HG03565 (cell line): Measurements from ENCODE around the gene FTO.

Source experiments
- ATAC-seq: cut with Tn5 transposase; IDR thresholded peaks from one replicate; pipeline ENCODE4 v1.9.1; 2021; ENCODE audit warnings: mild to moderate bottlenecking, moderate library complexity; ENCODE audit not compliant: unreplicated experiment

Gene FTO

GRCh38 chr16:54142787-54143186, 438.8 kb downstream of the FTO start:
- no peak for ATAC-seq

GRCh38 chr16:54143410-54143809, 439.5 kb downstream of the FTO start:
- ATAC-seq = no peak

GRCh38 chr16:54143934-54144571, 440.1 kb downstream of the FTO start:
- ATAC-seq = no peak

DNA sequence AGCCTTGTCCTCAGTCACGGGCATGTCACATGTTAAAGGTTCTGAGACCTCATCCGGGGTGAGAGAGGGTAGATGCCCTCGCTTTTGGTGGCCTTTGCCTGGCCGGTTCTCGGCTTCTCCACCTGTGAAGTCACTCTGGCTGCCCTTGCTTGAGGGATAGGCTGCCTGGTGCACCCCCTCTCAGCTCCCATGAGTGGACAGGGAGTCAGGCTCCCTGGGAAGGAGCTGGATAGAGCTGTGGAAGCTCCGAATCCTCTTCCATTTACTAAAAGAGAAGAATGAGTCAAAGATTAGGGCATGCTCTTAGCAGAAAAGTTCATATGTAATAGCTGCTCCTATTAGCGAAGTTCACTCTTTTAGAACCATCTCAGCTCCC, 440.6 kb downstream of the FTO start:
- ATAC-seq = no peak

GRCh38 chr16:54145881-54146280, 441.9 kb downstream of the FTO start:
- no peak for ATAC-seq

DNA sequence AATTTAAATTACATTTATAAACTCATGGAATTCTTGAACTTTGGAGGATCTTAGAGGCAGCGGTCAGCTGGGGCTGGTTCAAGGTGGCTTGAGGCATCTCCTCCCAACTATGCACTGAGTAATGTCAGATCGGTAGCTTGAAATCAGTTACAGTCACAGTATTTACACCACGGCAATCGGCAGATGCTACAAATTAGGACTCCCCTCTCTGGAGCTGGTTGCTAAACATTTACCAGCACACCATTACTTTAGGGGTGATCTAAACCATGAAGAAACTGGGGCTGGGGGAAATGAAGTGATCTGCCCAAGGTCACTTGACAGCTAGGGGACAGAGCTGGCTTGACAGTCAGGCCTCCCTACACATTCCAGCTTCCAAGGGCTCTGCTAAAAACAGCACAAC, 445.0 kb downstream of the FTO start:
- no peak for ATAC-seq

GRCh38 chr16:54150861-54151260, 446.9 kb downstream of the FTO start:
- no peak for ATAC-seq

- ATAC-seq = no peak
Observed at GRCh38 chr16:54152362-54153239, 448.6 kb downstream of the FTO start.

- no peak for ATAC-seq
Observed at GRCh38 chr16:54153240-54153934, 449.4 kb downstream of the FTO start.

- ATAC-seq = no peak
Observed at GRCh38 chr16:54156349-54156748, 452.4 kb downstream of the FTO start.

DNA sequence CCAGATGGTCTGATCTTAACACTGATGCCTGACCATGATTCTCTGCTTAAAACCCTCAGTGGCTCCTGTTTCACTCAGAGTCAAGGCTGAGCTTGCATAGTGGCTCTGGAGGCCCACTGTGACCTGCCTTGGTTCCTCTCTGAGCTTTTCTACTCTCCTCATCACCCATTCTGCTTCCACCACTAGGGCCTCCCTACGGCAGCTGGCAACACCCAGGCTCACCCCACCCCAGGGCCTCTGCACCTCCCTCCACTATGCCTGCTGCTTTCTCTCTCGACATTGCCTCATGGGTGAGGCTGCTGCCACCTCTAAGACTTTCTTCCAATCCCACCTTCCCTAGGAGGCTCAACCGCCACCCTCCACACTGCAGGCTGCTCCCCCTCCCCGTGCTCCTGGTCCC, 455.0 kb downstream of the FTO start:
- no peak for ATAC-seq

GRCh38 chr16:54159490-54160080, 455.6 kb downstream of the FTO start:
- no peak for ATAC-seq

- ATAC-seq = no peak
Observed at GRCh38 chr16:54160252-54160860, 456.4 kb downstream of the FTO start.

DNA sequence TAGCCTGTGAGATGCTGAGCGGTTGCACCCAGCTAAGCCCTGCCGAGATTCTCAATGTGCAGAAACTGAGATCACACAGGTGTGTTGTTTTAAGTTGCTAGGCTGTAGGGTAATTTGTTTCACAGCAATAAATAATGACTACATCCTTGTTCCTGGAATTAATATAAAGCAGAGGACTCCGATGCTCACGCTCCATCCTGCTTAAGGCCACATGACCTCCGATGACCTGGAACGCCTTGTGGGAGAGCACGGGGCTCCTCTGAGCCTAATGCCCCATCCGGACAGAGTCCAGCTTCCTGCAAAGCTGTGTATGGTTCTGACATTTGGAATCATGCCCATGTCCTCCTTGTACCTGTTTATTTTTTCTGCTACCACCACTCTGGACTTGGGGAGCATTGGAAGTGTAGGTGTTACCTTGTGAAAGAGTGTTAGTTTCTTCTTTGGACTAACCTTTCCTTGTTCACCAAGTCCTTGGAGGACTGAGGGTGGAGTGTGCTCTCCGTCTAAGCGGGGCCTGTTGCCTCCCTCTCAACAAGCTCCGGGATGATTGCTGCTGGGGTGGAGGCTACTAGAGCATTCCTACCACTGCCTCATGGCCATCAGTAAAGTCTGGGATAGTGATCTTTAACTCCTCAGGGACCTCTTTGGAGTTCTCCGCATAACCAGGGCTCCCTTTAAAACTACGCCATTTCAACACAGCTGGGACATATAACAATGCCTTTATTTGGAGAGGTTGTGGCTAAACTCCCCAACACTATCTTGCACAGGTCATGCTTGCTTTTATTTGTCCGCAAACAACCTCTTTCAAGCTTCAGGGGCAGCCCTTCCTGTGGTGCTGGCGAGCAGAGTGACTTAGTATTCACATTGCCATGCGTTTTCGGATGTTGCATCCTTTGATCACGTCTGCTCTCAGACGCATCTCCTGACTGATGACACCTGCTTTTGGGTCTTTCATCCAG, 457.3 kb downstream of the FTO start:
- ATAC-seq = no peak

DNA sequence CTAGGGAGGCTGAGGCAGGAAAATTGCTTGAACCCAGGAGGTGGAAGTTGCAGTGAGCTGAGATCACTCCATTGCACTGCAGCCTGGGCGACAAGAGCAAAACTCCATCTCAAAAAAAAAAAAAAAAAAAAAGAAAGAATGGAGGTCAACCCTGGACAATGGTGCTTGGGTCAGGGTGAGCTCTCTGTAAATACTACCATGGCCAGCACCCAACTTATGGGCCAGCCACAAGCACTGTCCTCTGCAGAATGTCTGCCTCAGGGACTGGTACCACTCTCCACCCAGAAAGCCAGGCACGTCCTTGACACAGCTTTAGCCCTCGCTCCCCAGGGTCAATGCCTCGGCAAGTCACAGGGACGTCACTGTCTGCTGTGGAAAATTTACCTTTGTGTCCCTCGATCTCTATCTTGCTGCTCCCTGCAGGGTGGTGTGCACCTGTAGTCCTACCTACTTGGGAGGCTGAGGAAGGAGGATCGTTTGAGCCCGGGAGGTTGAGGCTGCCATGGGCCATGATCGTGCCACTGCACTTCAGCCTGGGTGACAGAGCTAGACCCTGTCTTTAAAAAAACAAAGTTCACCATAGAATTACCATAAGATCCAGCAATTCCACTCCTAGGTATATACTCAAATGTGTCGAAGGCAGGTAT, 459.4 kb downstream of the FTO start:
- no peak for ATAC-seq

GRCh38 chr16:54164789-54165173, 460.8 kb downstream of the FTO start:
- ATAC-seq = no peak

- no peak for ATAC-seq
Observed at GRCh38 chr16:54165174-54165911, 461.4 kb downstream of the FTO start.

DNA sequence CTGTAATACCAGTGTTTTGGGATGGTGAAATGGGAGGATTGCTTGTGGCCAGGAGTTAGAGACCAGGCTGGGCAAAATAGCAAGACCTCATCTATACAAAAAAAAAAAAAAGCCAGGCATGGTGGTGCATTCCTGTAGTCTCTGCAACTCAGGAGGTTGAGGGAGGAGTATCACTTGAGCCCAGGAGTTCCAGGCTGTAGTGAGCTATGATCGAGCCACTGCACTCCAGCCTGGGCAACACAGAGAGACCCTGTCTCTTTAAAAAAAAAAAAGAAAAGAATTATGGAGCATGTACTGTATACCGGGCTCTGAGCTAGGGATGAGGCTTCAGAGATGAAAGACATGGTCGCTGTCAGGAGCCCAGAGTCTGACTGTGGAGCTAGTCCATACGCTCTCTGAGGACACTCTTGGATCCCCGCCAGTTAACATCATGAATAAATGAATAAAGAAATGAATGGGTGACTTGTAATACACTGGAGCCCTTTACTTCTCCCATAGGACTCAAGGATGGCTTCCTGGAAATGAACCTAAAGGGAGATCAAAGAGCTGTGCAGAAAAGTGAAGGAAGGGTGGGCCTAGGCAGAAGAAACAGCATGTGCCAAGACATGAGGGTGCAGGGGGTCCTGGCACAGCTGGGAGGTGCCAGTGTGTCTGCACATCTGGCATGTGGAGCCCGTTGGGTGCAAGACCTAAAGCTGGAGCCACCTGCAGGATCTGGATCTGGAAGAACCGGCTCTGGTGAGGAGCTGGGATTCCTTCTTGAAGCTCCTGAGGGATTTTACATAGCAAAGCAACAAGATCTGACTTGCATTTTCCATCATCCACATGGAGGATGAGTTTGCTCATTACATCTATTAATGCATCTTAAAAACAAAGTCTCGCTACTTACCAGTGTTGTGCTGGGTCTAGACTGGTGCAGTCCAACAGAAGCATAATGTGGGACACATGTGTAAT, 462.2 kb downstream of the FTO start:
- no peak for ATAC-seq
